ENCODE measurements around the gene HELZ2. TPM values are rescaled to one million over a fixed set of nuclear protein-coding genes. Genes with fewer than 3 reads are reported as not detected.

Gene HELZ2
- total and polyA plus RNA-seq, 9 donors: 1.8 to 19.6 (median 13.0) TPM

GRCh38 chr20:63577317-63577894 lies 3.4 kb upstream of the HELZ2 start:
- DNase-seq: peak in 1 of 5 donors; percentile 41
- Histone ChIP-seq H3K27ac (no peak overlapping the region), H3K4me3 (no peak overlapping the region), H3K9me3 (no peaks in the 10 kb centered on the region), H3K27me3 (no peaks in the 10 kb centered on the region), H3K36me3 (no peaks in the 10 kb centered on the region), H3K4me1 (ENCODE audit: insufficient read depth) (peaks cover 5% of the 10 kb centered on the region)
- TF ChIP-seq, protein P1, sequence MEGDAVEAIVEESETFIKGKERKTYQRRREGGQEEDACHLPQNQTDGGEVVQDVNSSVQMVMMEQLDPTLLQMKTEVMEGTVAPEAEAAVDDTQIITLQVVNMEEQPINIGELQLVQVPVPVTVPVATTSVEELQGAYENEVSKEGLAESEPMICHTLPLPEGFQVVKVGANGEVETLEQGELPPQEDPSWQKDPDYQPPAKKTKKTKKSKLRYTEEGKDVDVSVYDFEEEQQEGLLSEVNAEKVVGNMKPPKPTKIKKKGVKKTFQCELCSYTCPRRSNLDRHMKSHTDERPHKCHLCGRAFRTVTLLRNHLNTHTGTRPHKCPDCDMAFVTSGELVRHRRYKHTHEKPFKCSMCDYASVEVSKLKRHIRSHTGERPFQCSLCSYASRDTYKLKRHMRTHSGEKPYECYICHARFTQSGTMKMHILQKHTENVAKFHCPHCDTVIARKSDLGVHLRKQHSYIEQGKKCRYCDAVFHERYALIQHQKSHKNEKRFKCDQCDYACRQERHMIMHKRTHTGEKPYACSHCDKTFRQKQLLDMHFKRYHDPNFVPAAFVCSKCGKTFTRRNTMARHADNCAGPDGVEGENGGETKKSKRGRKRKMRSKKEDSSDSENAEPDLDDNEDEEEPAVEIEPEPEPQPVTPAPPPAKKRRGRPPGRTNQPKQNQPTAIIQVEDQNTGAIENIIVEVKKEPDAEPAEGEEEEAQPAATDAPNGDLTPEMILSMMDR (IDR thresholded peaks at IDR 0.05): no peak
- no peak for TF ChIP-seq EP300 (IDR thresholded peaks at IDR 0.05)
- no peak for TF ChIP-seq POLR2A (IDR thresholded peaks at IDR 0.05)
- 70 to 75% (median 73%) methylated on average over 19 of the region's 19 CpGs for WGBS, 3 donors
- intact Hi-C loops (cut with DNase I): no loop called here

GRCh38 chr20:63576311-63576710 lies 2.3 kb upstream of the HELZ2 start:
- intact Hi-C loops (cut with DNase I): no loop called here

GRCh38 chr20:63574829-63575743 lies 1.0 kb upstream of the HELZ2 start:
- Histone ChIP-seq H3K9me3 (no peaks in the 10 kb centered on the region), H3K27me3 (no peaks in the 10 kb centered on the region), H3K4me1 (ENCODE audit: insufficient read depth) (peaks cover 5% of the 10 kb centered on the region), H3K4me3 (no peak overlapping the region), H3K27ac (no peak overlapping the region), H3K36me3 (no peaks in the 10 kb centered on the region)
- 62 to 64% (median 63%) methylated on average over 28 of the region's 28 CpGs for WGBS, 3 donors
- TF ChIP-seq, protein P1 (IDR thresholded peaks at IDR 0.05): no peak
- TF ChIP-seq POLR2A (IDR thresholded peaks at IDR 0.05) (no peak), EP300 (IDR thresholded peaks at IDR 0.05) (no peak)
- DNase-seq: peak in 1 of 5 donors; percentile 57
- intact Hi-C loops (cut with DNase I): no loop called here

More at GRCh38 chr20:63576311-63576710, 2.3 kb upstream of the HELZ2 start:
- Histone ChIP-seq H3K27ac (no peak overlapping the region), H3K9me3 (no peaks in the 10 kb centered on the region), H3K4me3 (no peak overlapping the region), H3K36me3 (no peaks in the 10 kb centered on the region), H3K4me1 (ENCODE audit: insufficient read depth) (peaks cover 5% of the 10 kb centered on the region), H3K27me3 (no peaks in the 10 kb centered on the region)
- TF ChIP-seq, protein P1 (IDR thresholded peaks at IDR 0.05): no peak
- no peak for TF ChIP-seq POLR2A (IDR thresholded peaks at IDR 0.05)
- no peak for TF ChIP-seq EP300 (IDR thresholded peaks at IDR 0.05)
- 64 to 74% (median 65%) methylated on average over 7 of the region's 7 CpGs for WGBS, 3 donors
- DNase-seq: no peak

GRCh38 chr20:63573647-63574131 lies 350 bp downstream of the HELZ2 start:
- 0 to 2% (median 1%) methylated on average over 8 to 24 of the region's 24 CpGs for WGBS, 3 donors
- peaks cover 5% of the 10 kb centered on the region for H3K4me1 ChIP-seq (ENCODE audit: insufficient read depth)
- no peaks in the 10 kb centered on the region for H3K9me3 ChIP-seq
- no peak for DNase-seq
- TF ChIP-seq POLR2A (IDR thresholded peaks at IDR 0.05) (no peak), EP300 (IDR thresholded peaks at IDR 0.05) (no peak)
- TF ChIP-seq, protein P1 (IDR thresholded peaks at IDR 0.05): no peak
- no peaks in the 10 kb centered on the region for H3K27me3 ChIP-seq
- intact Hi-C loops (cut with DNase I): no loop called here
- H3K27ac ChIP-seq: peak overlapping the region in 1 of 2 donors; percentile 36
- H3K4me3 ChIP-seq: peak overlapping the region; percentile 83
- H3K36me3 ChIP-seq: no peaks in the 10 kb centered on the region
